ENCODE results near the gene LDLRAD3.

The LDLRAD3 gene

GRCh38 chr11:36069576-36070212 lies 125.8 kb downstream of the LDLRAD3 start:
- Histone ChIP-seq H3K4me3 (no peak overlapping the region), H3K9me3 (no peaks in the 10 kb centered on the region), H3K4me1 (peaks cover 2% of the 10 kb centered on the region; the same call in 1 of the 2 replicates), H3K36me3 (replicated peaks) (no peaks in the 10 kb centered on the region), H3K27me3 (ENCODE audit: low read depth) (no peaks in the 10 kb centered on the region)
- DNase-seq (ENCODE audit: low spot score in 2 of 2), result no peak
- in situ Hi-C loops (cut with MboI; ENCODE audit: low sequenced_read_pairs), result no loop called here

- in situ Hi-C loops (cut with MboI; ENCODE audit: low sequenced_read_pairs), result no loop called here
- Histone ChIP-seq H3K4me1 (no peaks in the 10 kb centered on the region), H3K36me3 (replicated peaks) (no peaks in the 10 kb centered on the region), H3K9me3 (no peaks in the 10 kb centered on the region), H3K27me3 (ENCODE audit: low read depth) (no peaks in the 10 kb centered on the region), H3K4me3 (no peak overlapping the region)
- no peak for DNase-seq (ENCODE audit: low spot score in 2 of 2)
Observed at GRCh38 chr11:36070213-36070953, 126.5 kb downstream of the LDLRAD3 start.

GRCh38 chr11:36070954-36071330 lies 127.1 kb downstream of the LDLRAD3 start:
- no peaks in the 10 kb centered on the region for H3K27me3 ChIP-seq (ENCODE audit: low read depth)
- no peaks in the 10 kb centered on the region for H3K9me3 ChIP-seq
- no peaks in the 10 kb centered on the region for H3K4me1 ChIP-seq
- H3K36me3 ChIP-seq (replicated peaks), result no peaks in the 10 kb centered on the region
- no peak for DNase-seq (ENCODE audit: low spot score in 2 of 2)
- in situ Hi-C loops (cut with MboI; ENCODE audit: low sequenced_read_pairs), result no loop called here
- H3K4me3 ChIP-seq, result no peak overlapping the region

- Histone ChIP-seq H3K4me1 (no peaks in the 10 kb centered on the region), H3K36me3 (replicated peaks) (no peaks in the 10 kb centered on the region), H3K27me3 (ENCODE audit: low read depth) (no peaks in the 10 kb centered on the region), H3K4me3 (no peak overlapping the region), H3K9me3 (no peaks in the 10 kb centered on the region)
- DNase-seq (ENCODE audit: low spot score in 2 of 2), result no peak
- in situ Hi-C loops (cut with MboI; ENCODE audit: low sequenced_read_pairs), result no loop called here
Observed at GRCh38 chr11:36071917-36072500, 128.1 kb downstream of the LDLRAD3 start.

GRCh38 chr11:36073411-36074203 lies 129.7 kb downstream of the LDLRAD3 start:
- Histone ChIP-seq H3K27me3 (ENCODE audit: low read depth) (no peaks in the 10 kb centered on the region), H3K36me3 (replicated peaks) (no peaks in the 10 kb centered on the region), H3K4me3 (no peak overlapping the region), H3K4me1 (no peaks in the 10 kb centered on the region), H3K9me3 (no peaks in the 10 kb centered on the region)
- DNase-seq (ENCODE audit: low spot score in 2 of 2), result no peak
- in situ Hi-C loops (cut with MboI; ENCODE audit: low sequenced_read_pairs), result no loop called here

GRCh38 chr11:36074941-36075431 lies 131.1 kb downstream of the LDLRAD3 start:
- no peak overlapping the region for H3K4me3 ChIP-seq
- H3K9me3 ChIP-seq, result no peaks in the 10 kb centered on the region
- no peaks in the 10 kb centered on the region for H3K27me3 ChIP-seq (ENCODE audit: low read depth)
- no peaks in the 10 kb centered on the region for H3K4me1 ChIP-seq
- in situ Hi-C loops (cut with MboI; ENCODE audit: low sequenced_read_pairs), result no loop called here
- no peaks in the 10 kb centered on the region for H3K36me3 ChIP-seq (replicated peaks)
- no peak for DNase-seq (ENCODE audit: low spot score in 2 of 2)

GRCh38 chr11:36077368-36077767 lies 133.5 kb downstream of the LDLRAD3 start:
- in situ Hi-C loops (cut with MboI; ENCODE audit: low sequenced_read_pairs), result no loop called here
- DNase-seq (ENCODE audit: low spot score in 2 of 2), result no peak
- Histone ChIP-seq H3K27me3 (ENCODE audit: low read depth) (no peaks in the 10 kb centered on the region), H3K36me3 (replicated peaks) (no peaks in the 10 kb centered on the region; the same call in 1 of the 2 replicates), H3K4me1 (no peaks in the 10 kb centered on the region), H3K9me3 (no peaks in the 10 kb centered on the region), H3K4me3 (no peak overlapping the region)

GRCh38 chr11:36077886-36078685 lies 134.2 kb downstream of the LDLRAD3 start:
- Histone ChIP-seq H3K27me3 (ENCODE audit: low read depth) (no peaks in the 10 kb centered on the region), H3K4me3 (no peak overlapping the region), H3K9me3 (no peaks in the 10 kb centered on the region), H3K4me1 (no peaks in the 10 kb centered on the region), H3K36me3 (replicated peaks) (no peaks in the 10 kb centered on the region; the same call in 1 of the 2 replicates)
- in situ Hi-C loops (cut with MboI; ENCODE audit: low sequenced_read_pairs), result no loop called here
- DNase-seq (ENCODE audit: low spot score in 2 of 2), result no peak

GRCh38 chr11:36078686-36079055 lies 134.8 kb downstream of the LDLRAD3 start:
- H3K9me3 ChIP-seq, result no peaks in the 10 kb centered on the region
- DNase-seq (ENCODE audit: low spot score in 2 of 2), result no peak
- in situ Hi-C loops (cut with MboI; ENCODE audit: low sequenced_read_pairs), result no loop called here
- no peaks in the 10 kb centered on the region for H3K27me3 ChIP-seq (ENCODE audit: low read depth)
- H3K4me3 ChIP-seq, result no peak overlapping the region
- H3K4me1 ChIP-seq, result no peaks in the 10 kb centered on the region
- H3K36me3 ChIP-seq (replicated peaks), result no peaks in the 10 kb centered on the region; the same call in 1 of the 2 replicates

GRCh38 chr11:36079878-36080675 lies 136.2 kb downstream of the LDLRAD3 start:
- Histone ChIP-seq H3K4me1 (no peaks in the 10 kb centered on the region), H3K9me3 (no peaks in the 10 kb centered on the region), H3K4me3 (no peak overlapping the region), H3K27me3 (ENCODE audit: low read depth) (no peaks in the 10 kb centered on the region), H3K36me3 (replicated peaks) (no peaks in the 10 kb centered on the region; the same call in 1 of the 2 replicates)
- in situ Hi-C loops (cut with MboI; ENCODE audit: low sequenced_read_pairs), result no loop called here
- no peak for DNase-seq (ENCODE audit: low spot score in 2 of 2)

GRCh38 chr11:36081274-36081945 lies 137.5 kb downstream of the LDLRAD3 start:
- Histone ChIP-seq H3K36me3 (replicated peaks) (no peaks in the 10 kb centered on the region; the same call in 1 of the 2 replicates), H3K9me3 (no peaks in the 10 kb centered on the region), H3K4me1 (no peaks in the 10 kb centered on the region), H3K4me3 (no peak overlapping the region), H3K27me3 (ENCODE audit: low read depth) (no peaks in the 10 kb centered on the region)
- in situ Hi-C loops (cut with MboI; ENCODE audit: low sequenced_read_pairs), result no loop called here
- no peak for DNase-seq (ENCODE audit: low spot score in 2 of 2)

- no peak for DNase-seq (ENCODE audit: low spot score in 2 of 2)
- H3K27me3 ChIP-seq (ENCODE audit: low read depth), result no peaks in the 10 kb centered on the region
- H3K9me3 ChIP-seq, result no peaks in the 10 kb centered on the region
- in situ Hi-C loops (cut with MboI; ENCODE audit: low sequenced_read_pairs), result no loop called here
- no peaks in the 10 kb centered on the region for H3K4me1 ChIP-seq
- H3K4me3 ChIP-seq, result no peak overlapping the region
- H3K36me3 ChIP-seq (replicated peaks), result no peaks in the 10 kb centered on the region; the same call in 1 of the 2 replicates
Observed at GRCh38 chr11:36086366-36086765, 142.5 kb downstream of the LDLRAD3 start.
